Measurements from ENCODE around the gene SRSF2.
"Not testable (repeated sequence)": the region's sequence is repeated elsewhere in the genome, so short reads cannot be mapped to it uniquely, and the experiment has no call there.

SRSF2 gene

GRCh38 chr17:76707985-76708807, 28.9 kb downstream of the SRSF2 start:
- DNase-seq: no peak
- in situ Hi-C loops (cut with MboI; ENCODE audit: low pct_unique_long_range_greater_than_20kb, low sequenced_read_pairs): no loop called here

- in situ Hi-C loops (cut with MboI; ENCODE audit: low pct_unique_long_range_greater_than_20kb, low sequenced_read_pairs): no loop called here
Observed at GRCh38 chr17:76706817-76707216, 30.3 kb downstream of the SRSF2 start.

GRCh38 chr17:76704805-76705204, 32.3 kb downstream of the SRSF2 start:
- no peak for DNase-seq
- in situ Hi-C loops (cut with MboI; ENCODE audit: low pct_unique_long_range_greater_than_20kb, low sequenced_read_pairs): no loop called here

More at GRCh38 chr17:76706817-76707216, 30.3 kb downstream of the SRSF2 start:
- DNase-seq: no peak

- DNase-seq: no peak
- in situ Hi-C loops (cut with MboI; ENCODE audit: low pct_unique_long_range_greater_than_20kb, low sequenced_read_pairs): no loop called here
Observed at GRCh38 chr17:76702941-76703637, 34.0 kb downstream of the SRSF2 start.

- DNase-seq: no peak
- in situ Hi-C loops (cut with MboI; ENCODE audit: low pct_unique_long_range_greater_than_20kb, low sequenced_read_pairs): no loop called here
Observed at GRCh38 chr17:76702076-76702475, 35.1 kb downstream of the SRSF2 start.

- in situ Hi-C loops (cut with MboI; ENCODE audit: low pct_unique_long_range_greater_than_20kb, low sequenced_read_pairs): no loop called here
- DNase-seq: no peak
Observed at GRCh38 chr17:76701471-76701967, 35.6 kb downstream of the SRSF2 start.

- no peak for DNase-seq
Observed at GRCh38 chr17:76700617-76701470, 36.3 kb downstream of the SRSF2 start.

GRCh38 chr17:76700270-76700616, 36.9 kb downstream of the SRSF2 start:
- DNase-seq: no peak
- in situ Hi-C loops (cut with MboI; ENCODE audit: low pct_unique_long_range_greater_than_20kb, low sequenced_read_pairs): no loop called here

More at GRCh38 chr17:76700617-76701470, 36.3 kb downstream of the SRSF2 start:
- in situ Hi-C loops (cut with MboI; ENCODE audit: low pct_unique_long_range_greater_than_20kb, low sequenced_read_pairs): no loop called here

- in situ Hi-C loops (cut with MboI; ENCODE audit: low pct_unique_long_range_greater_than_20kb, low sequenced_read_pairs); DNase-seq: not testable (repeated sequence)
Observed at GRCh38 chr17:76698466-76698977, 38.6 kb downstream of the SRSF2 start.

- no peak for DNase-seq
- in situ Hi-C loops (cut with MboI; ENCODE audit: low pct_unique_long_range_greater_than_20kb, low sequenced_read_pairs): no loop called here
Observed at GRCh38 chr17:76697702-76698465, 39.2 kb downstream of the SRSF2 start.

GRCh38 chr17:76696763-76697701, 40.1 kb downstream of the SRSF2 start:
- DNase-seq: no peak
- in situ Hi-C loops (cut with MboI; ENCODE audit: low pct_unique_long_range_greater_than_20kb, low sequenced_read_pairs): no loop called here

- no peak for DNase-seq
- in situ Hi-C loops (cut with MboI; ENCODE audit: low pct_unique_long_range_greater_than_20kb, low sequenced_read_pairs): no loop called here
Observed at GRCh38 chr17:76695059-76695831, 41.9 kb downstream of the SRSF2 start.

- in situ Hi-C loops (cut with MboI; ENCODE audit: low pct_unique_long_range_greater_than_20kb, low sequenced_read_pairs): no loop called here
Observed at GRCh38 chr17:76691379-76692191, 45.5 kb downstream of the SRSF2 start.

GRCh38 chr17:76690596-76691280, 46.4 kb downstream of the SRSF2 start:
- no peak for DNase-seq
- in situ Hi-C loops (cut with MboI; ENCODE audit: low pct_unique_long_range_greater_than_20kb, low sequenced_read_pairs): no loop called here

More at GRCh38 chr17:76691379-76692191, 45.5 kb downstream of the SRSF2 start:
- no peak for DNase-seq

GRCh38 chr17:76689859-76690258, 47.3 kb downstream of the SRSF2 start:
- in situ Hi-C loops (cut with MboI; ENCODE audit: low pct_unique_long_range_greater_than_20kb, low sequenced_read_pairs): no loop called here
- no peak for DNase-seq

Measured in KBM-7 (cell line).